HCT116 (cell line): Measurements from ENCODE around the gene NACC1.

Experiments
- POLR2A ChIP-seq: IDR thresholded peaks from 2 replicates; pipeline ENCODE4 v1.7.0; 2011; ENCODE audit warnings: borderline replicate concordance; ENCODE audit not compliant: insufficient read depth, insufficient read length; ENCODE audit errors: extremely low read depth
- POLR2AphosphoS5 ChIP-seq: IDR thresholded peaks from 2 replicates; pipeline ENCODE4 v1.6.1; 2011; ENCODE audit warnings: mild to moderate bottlenecking, low read depth, low read length, moderate library complexity
- ZFX ChIP-seq: fragments of 450-650 bp; IDR thresholded peaks from 2 replicates; pipeline ENCODE4 v1.6.1; 2017
- TF ChIP-seq, protein P1 (sequence below): IDR thresholded peaks from 2 replicates; pipeline ENCODE4 v1.6.1; 2011; ENCODE audit warnings: mild to moderate bottlenecking, low read length, moderate library complexity; ENCODE audit not compliant: insufficient replicate concordance; ENCODE audit errors: extremely low read depth
- TF ChIP-seq, protein P2 (sequence below), 3 experiments: fragments of 200-600 bp in 1 of 3; sonication (generic) in 1 of 3; IDR thresholded peaks in 2 of 3; conservative IDR thresholded peaks in 1 of 3; 2 replicates each; pipeline ENCODE4 v1.5.1; 2012 to 2017; ENCODE audit warnings: low read depth in 2 of 3, low read length in 2 of 3, antibody characterized with exemption in 1 of 3, borderline replicate concordance in 1 of 3, control low read depth in 1 of 3, mild to moderate bottlenecking in 1 of 3, mixed read lengths in 1 of 3, mixed run types in 1 of 3, moderate library complexity in 1 of 3; ENCODE audit not compliant: insufficient read depth in 1 of 3
- TF ChIP-seq, protein P3 (sequence below): IDR thresholded peaks from 2 replicates; pipeline ENCODE4 v1.6.1; 2012; ENCODE audit warnings: low read depth

DNA sequence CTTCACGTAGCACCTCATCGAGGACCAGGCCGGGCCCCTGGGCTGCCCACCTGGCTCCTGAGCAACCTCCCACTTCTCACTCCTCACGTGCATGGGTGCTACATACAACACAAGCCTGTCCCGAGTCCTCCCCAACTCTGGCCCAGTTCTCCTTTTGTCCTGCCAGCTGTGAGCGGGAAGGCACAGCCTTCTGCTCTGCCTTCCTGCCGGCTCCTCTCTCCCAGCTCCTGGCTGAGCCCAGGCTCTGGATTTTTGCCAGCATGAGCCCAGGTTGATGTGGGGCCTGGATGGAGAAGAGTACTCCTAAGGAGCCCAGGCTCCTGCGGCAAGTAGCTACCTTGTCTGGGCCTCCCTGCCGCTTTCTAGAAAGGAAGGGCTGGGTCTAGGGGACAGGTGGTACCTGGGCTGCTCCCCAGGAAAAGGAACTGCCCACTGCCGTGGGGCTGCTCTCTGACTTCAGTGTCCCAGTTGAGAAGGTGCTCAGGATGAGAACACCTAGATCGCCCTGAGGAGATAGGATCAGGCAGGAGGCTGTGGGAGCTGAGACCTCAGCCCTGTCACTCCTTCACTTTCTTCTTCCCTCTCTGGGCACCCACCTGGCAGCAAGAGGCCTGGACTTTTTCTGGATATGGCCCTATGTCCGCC, 39.0 kb upstream of the NACC1 start:
- TF ChIP-seq ZFX (no peak), POLR2AphosphoS5 (no peak), POLR2A (no peak)
- TF ChIP-seq, protein P1, sequence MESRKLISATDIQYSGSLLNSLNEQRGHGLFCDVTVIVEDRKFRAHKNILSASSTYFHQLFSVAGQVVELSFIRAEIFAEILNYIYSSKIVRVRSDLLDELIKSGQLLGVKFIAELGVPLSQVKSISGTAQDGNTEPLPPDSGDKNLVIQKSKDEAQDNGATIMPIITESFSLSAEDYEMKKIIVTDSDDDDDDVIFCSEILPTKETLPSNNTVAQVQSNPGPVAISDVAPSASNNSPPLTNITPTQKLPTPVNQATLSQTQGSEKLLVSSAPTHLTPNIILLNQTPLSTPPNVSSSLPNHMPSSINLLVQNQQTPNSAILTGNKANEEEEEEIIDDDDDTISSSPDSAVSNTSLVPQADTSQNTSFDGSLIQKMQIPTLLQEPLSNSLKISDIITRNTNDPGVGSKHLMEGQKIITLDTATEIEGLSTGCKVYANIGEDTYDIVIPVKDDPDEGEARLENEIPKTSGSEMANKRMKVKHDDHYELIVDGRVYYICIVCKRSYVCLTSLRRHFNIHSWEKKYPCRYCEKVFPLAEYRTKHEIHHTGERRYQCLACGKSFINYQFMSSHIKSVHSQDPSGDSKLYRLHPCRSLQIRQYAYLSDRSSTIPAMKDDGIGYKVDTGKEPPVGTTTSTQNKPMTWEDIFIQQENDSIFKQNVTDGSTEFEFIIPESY: no peak
- TF ChIP-seq, protein P2, sequence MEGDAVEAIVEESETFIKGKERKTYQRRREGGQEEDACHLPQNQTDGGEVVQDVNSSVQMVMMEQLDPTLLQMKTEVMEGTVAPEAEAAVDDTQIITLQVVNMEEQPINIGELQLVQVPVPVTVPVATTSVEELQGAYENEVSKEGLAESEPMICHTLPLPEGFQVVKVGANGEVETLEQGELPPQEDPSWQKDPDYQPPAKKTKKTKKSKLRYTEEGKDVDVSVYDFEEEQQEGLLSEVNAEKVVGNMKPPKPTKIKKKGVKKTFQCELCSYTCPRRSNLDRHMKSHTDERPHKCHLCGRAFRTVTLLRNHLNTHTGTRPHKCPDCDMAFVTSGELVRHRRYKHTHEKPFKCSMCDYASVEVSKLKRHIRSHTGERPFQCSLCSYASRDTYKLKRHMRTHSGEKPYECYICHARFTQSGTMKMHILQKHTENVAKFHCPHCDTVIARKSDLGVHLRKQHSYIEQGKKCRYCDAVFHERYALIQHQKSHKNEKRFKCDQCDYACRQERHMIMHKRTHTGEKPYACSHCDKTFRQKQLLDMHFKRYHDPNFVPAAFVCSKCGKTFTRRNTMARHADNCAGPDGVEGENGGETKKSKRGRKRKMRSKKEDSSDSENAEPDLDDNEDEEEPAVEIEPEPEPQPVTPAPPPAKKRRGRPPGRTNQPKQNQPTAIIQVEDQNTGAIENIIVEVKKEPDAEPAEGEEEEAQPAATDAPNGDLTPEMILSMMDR (IDR thresholded peaks at IDR 0.05 in 2 of 3, conservative IDR thresholded peaks at IDR 0.05 in 1 of 3; ENCODE audit: borderline replicate concordance in 1 of 3, insufficient read depth in 1 of 3, low read depth in 2 of 3, low read length in 2 of 3): no peak
- TF ChIP-seq, protein P3, sequence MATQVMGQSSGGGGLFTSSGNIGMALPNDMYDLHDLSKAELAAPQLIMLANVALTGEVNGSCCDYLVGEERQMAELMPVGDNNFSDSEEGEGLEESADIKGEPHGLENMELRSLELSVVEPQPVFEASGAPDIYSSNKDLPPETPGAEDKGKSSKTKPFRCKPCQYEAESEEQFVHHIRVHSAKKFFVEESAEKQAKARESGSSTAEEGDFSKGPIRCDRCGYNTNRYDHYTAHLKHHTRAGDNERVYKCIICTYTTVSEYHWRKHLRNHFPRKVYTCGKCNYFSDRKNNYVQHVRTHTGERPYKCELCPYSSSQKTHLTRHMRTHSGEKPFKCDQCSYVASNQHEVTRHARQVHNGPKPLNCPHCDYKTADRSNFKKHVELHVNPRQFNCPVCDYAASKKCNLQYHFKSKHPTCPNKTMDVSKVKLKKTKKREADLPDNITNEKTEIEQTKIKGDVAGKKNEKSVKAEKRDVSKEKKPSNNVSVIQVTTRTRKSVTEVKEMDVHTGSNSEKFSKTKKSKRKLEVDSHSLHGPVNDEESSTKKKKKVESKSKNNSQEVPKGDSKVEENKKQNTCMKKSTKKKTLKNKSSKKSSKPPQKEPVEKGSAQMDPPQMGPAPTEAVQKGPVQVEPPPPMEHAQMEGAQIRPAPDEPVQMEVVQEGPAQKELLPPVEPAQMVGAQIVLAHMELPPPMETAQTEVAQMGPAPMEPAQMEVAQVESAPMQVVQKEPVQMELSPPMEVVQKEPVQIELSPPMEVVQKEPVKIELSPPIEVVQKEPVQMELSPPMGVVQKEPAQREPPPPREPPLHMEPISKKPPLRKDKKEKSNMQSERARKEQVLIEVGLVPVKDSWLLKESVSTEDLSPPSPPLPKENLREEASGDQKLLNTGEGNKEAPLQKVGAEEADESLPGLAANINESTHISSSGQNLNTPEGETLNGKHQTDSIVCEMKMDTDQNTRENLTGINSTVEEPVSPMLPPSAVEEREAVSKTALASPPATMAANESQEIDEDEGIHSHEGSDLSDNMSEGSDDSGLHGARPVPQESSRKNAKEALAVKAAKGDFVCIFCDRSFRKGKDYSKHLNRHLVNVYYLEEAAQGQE: no peak
